ENCODE measurements around the gene LBHD2. TPM values are rescaled to one million over a fixed set of nuclear protein-coding genes. Genes with fewer than 3 reads are reported as not detected.
"Not testable (repeated sequence)": the region's sequence is repeated elsewhere in the genome, so short reads cannot be mapped to it uniquely, and the experiment has no call there.

The LBHD2 gene
- total and polyA plus RNA-seq, 2 donors: not detected

GRCh38 chr14:103119527-103119926, 35.5 kb downstream of the LBHD2 start:
- WGBS: 90% methylated on average over 8 of the region's 8 CpGs
- H3K27ac ChIP-seq (ENCODE audit: low read depth); H3K4me1 ChIP-seq (ENCODE audit: insufficient read depth); DNase-seq (ENCODE audit: extremely low spot score); H3K36me3 ChIP-seq (ENCODE audit: insufficient read depth); H3K4me3 ChIP-seq (ENCODE audit: low read depth, low read length): not testable (repeated sequence)

GRCh38 chr14:103121121-103121845, 37.3 kb downstream of the LBHD2 start:
- peaks cover 3% of the 10 kb centered on the region for H3K4me1 ChIP-seq (ENCODE audit: insufficient read depth)
- 44% methylated on average over 18 of the region's 18 CpGs for WGBS
- H3K4me3 ChIP-seq (ENCODE audit: low read depth, low read length): no peak overlapping the region
- peak overlapping the region; percentile 53 for H3K27ac ChIP-seq (ENCODE audit: low read depth)
- no peaks in the 10 kb centered on the region for H3K36me3 ChIP-seq (ENCODE audit: insufficient read depth)
- no peak for DNase-seq (ENCODE audit: extremely low spot score)

- 15% methylated on average over 23 of the region's 23 CpGs for WGBS
- H3K36me3 ChIP-seq (ENCODE audit: insufficient read depth): no peaks in the 10 kb centered on the region
- DNase-seq (ENCODE audit: extremely low spot score): peak; percentile 87
- H3K4me1 ChIP-seq (ENCODE audit: insufficient read depth): peaks cover 3% of the 10 kb centered on the region
- peak overlapping the region; percentile 91 for H3K27ac ChIP-seq (ENCODE audit: low read depth)
- no peak overlapping the region for H3K4me3 ChIP-seq (ENCODE audit: low read depth, low read length)
These were observed 38.0 kb downstream of the LBHD2 start for GRCh38 chr14:103121846-103122584.

GRCh38 chr14:103122585-103122946, 38.6 kb downstream of the LBHD2 start:
- Histone ChIP-seq H3K36me3 (ENCODE audit: insufficient read depth) (no peaks in the 10 kb centered on the region), H3K27ac (ENCODE audit: low read depth) (peak overlapping the region; percentile 91), H3K4me1 (ENCODE audit: insufficient read depth) (peaks cover 3% of the 10 kb centered on the region), H3K4me3 (ENCODE audit: low read depth, low read length) (peak overlapping the region; percentile 64)
- WGBS: 36% methylated on average over 15 of the region's 15 CpGs
- no peak for DNase-seq (ENCODE audit: extremely low spot score)

- Histone ChIP-seq H3K4me3 (ENCODE audit: low read depth, low read length) (peak within 1 kb of the TSS; percentile 64), H3K36me3 (ENCODE audit: insufficient read depth) (no peaks in the 10 kb centered on the region), H3K4me1 (ENCODE audit: insufficient read depth) (peaks cover 3% of the 10 kb centered on the region), H3K27ac (ENCODE audit: low read depth) (peak within 1 kb of the TSS; percentile 91)
- DNase-seq (ENCODE audit: extremely low spot score): no peak
- 3% methylated on average over 74 of the region's 74 CpGs for WGBS
These were observed 39.1 kb downstream of the LBHD2 start, which contains the start of gene TNFAIP2 for GRCh38 chr14:103122947-103123633. TSS of gene TNFAIP2 (plus strand) at chr14:103123461. CDS start at chr14:103126458, 2,997 bp downstream.

GRCh38 chr14:103123634-103124500, 39.9 kb downstream of the LBHD2 start:
- H3K4me3 ChIP-seq (ENCODE audit: low read depth, low read length): peak overlapping the region; percentile 64
- peaks cover 3% of the 10 kb centered on the region for H3K4me1 ChIP-seq (ENCODE audit: insufficient read depth)
- DNase-seq (ENCODE audit: extremely low spot score): no peak
- no peaks in the 10 kb centered on the region for H3K36me3 ChIP-seq (ENCODE audit: insufficient read depth)
- 30% methylated on average over 48 of the region's 48 CpGs for WGBS
- peak overlapping the region; percentile 77 for H3K27ac ChIP-seq (ENCODE audit: low read depth)

- no peak for DNase-seq (ENCODE audit: extremely low spot score)
- peak overlapping the region; percentile 64 for H3K4me3 ChIP-seq (ENCODE audit: low read depth, low read length)
- peak overlapping the region; percentile 77 for H3K27ac ChIP-seq (ENCODE audit: low read depth)
- WGBS: 89% methylated on average over 5 of the region's 5 CpGs
- peaks cover 3% of the 10 kb centered on the region for H3K4me1 ChIP-seq (ENCODE audit: insufficient read depth)
- no peaks in the 10 kb centered on the region for H3K36me3 ChIP-seq (ENCODE audit: insufficient read depth)
These were observed 40.5 kb downstream of the LBHD2 start for GRCh38 chr14:103124501-103125001.

- DNase-seq (ENCODE audit: extremely low spot score): no peak
- no peaks in the 10 kb centered on the region for H3K36me3 ChIP-seq (ENCODE audit: insufficient read depth)
- H3K4me1 ChIP-seq (ENCODE audit: insufficient read depth): peaks cover 3% of the 10 kb centered on the region
- H3K4me3 ChIP-seq (ENCODE audit: low read depth, low read length): no peak overlapping the region
- 92% methylated on average over 13 of the region's 13 CpGs for WGBS
- H3K27ac ChIP-seq (ENCODE audit: low read depth): no peak overlapping the region
These were observed 41.4 kb downstream of the LBHD2 start for GRCh38 chr14:103125098-103126070.

- H3K27ac ChIP-seq (ENCODE audit: low read depth): peak overlapping the region; percentile 54
These were observed 42.3 kb downstream of the LBHD2 start for GRCh38 chr14:103126088-103126872.

GRCh38 chr14:103126873-103127304, 42.9 kb downstream of the LBHD2 start:
- no peak overlapping the region for H3K4me3 ChIP-seq (ENCODE audit: low read depth, low read length)
- no peaks in the 10 kb centered on the region for H3K36me3 ChIP-seq (ENCODE audit: insufficient read depth)
- no peak for DNase-seq (ENCODE audit: extremely low spot score)
- peak overlapping the region; percentile 54 for H3K27ac ChIP-seq (ENCODE audit: low read depth)
- peaks cover 3% of the 10 kb centered on the region for H3K4me1 ChIP-seq (ENCODE audit: insufficient read depth)
- WGBS: 26% methylated on average over 62 of the region's 62 CpGs

More at GRCh38 chr14:103126088-103126872, 42.3 kb downstream of the LBHD2 start:
- H3K36me3 ChIP-seq (ENCODE audit: insufficient read depth): no peaks in the 10 kb centered on the region
- no peak for DNase-seq (ENCODE audit: extremely low spot score)
- WGBS: 65% methylated on average over 22 of the region's 22 CpGs
- H3K4me1 ChIP-seq (ENCODE audit: insufficient read depth): peaks cover 3% of the 10 kb centered on the region
- H3K4me3 ChIP-seq (ENCODE audit: low read depth, low read length): no peak overlapping the region

- WGBS: 53% methylated on average over 39 of the region's 39 CpGs
- Histone ChIP-seq H3K27ac (ENCODE audit: low read depth) (peak overlapping the region; percentile 41), H3K4me1 (ENCODE audit: insufficient read depth) (peaks cover 3% of the 10 kb centered on the region)
These were observed 43.3 kb downstream of the LBHD2 start for GRCh38 chr14:103127356-103127755.

More at GRCh38 chr14:103127356-103127755, 43.3 kb downstream of the LBHD2 start:
- H3K36me3 ChIP-seq (ENCODE audit: insufficient read depth): no peaks in the 10 kb centered on the region
- H3K4me3 ChIP-seq (ENCODE audit: low read depth, low read length): no peak overlapping the region
- DNase-seq (ENCODE audit: extremely low spot score): no peak
